Tibial nerve (tissue), 4 donors: ENCODE results near the gene GBE1. TPM values are rescaled to one million over a fixed set of nuclear protein-coding genes. Genes with fewer than 3 reads are reported as not detected.
"Not testable (repeated sequence)": the region's sequence is repeated elsewhere in the genome, so short reads cannot be mapped to it uniquely, and the experiment has no call there.

Source experiments
- DNase-seq, 2 donors: peaks; one replicate each; pipeline ENCODE4 v3.0.0-alpha.2; 2019; ENCODE audit warnings: low spot score in 2 of 2
- H3K27ac ChIP-seq, 4 donors: fragments of 200-600 bp; sonication (generic) in 3 of 4; one replicate each; pipeline ENCODE4 v1.5.1; 2017 to 2019; ENCODE audit warnings: mild to moderate bottlenecking in 1 of 4
- H3K27me3 ChIP-seq, 2 donors: fragments of 200-600 bp; sonication (generic) in 1 of 2; one replicate each; pipeline versions ENCODE4 v1.5.1 to v1.6.0; 2017 to 2019
- H3K36me3 ChIP-seq, 3 donors: fragments of 200-600 bp; sonication (generic); one replicate each; pipeline ENCODE4 v1.5.1; 2018 to 2019
- H3K4me1 ChIP-seq, 4 donors: fragments of 200-600 bp; sonication (generic) in 3 of 4; one replicate each; pipeline ENCODE4 v1.5.1; 2017 to 2019
- H3K4me3 ChIP-seq, 4 donors: fragments of 200-600 bp; sonication (generic) in 3 of 4; one replicate each; pipeline ENCODE4 v1.5.1; 2017 to 2019; ENCODE audit warnings: mild to moderate bottlenecking in 1 of 4, moderate library complexity in 1 of 4
- H3K9me3 ChIP-seq, 4 donors: fragments of 200-600 bp; sonication (generic) in 3 of 4; one replicate each; pipeline ENCODE4 v1.5.1; 2017 to 2019
- CTCF ChIP-seq, 5 experiments: fragments of 200-600 bp in 3 of 5; fragments of 450-650 bp in 2 of 5; sonication (generic) in 3 of 5; IDR thresholded peaks; one replicate each; pipeline ENCODE4 v1.5.1; 2016 to 2019; ENCODE audit warnings: antibody characterized with exemption in 5 of 5, mild to moderate bottlenecking in 3 of 5, moderate library complexity in 2 of 5
- EP300 ChIP-seq, 2 donors: sonication (generic); formaldehyde crosslinking; IDR thresholded peaks; one replicate each; pipeline ENCODE4 v1.6.1; 2017; ENCODE audit warnings: antibody characterized with exemption in 2 of 2, mild to moderate bottlenecking in 1 of 2
- POLR2A ChIP-seq, 2 donors: fragments of 450-650 bp; IDR thresholded peaks; one replicate each; pipeline ENCODE4 v1.6.1; 2017; ENCODE audit warnings: antibody characterized with exemption in 2 of 2, mild to moderate bottlenecking in 2 of 2, moderate library complexity in 2 of 2
- WGBS, 2 donors: methylation state at CpG; one replicate each; pipeline ENCODE4 v1.1.5; 2018; 5-methylcytosine and 5-hydroxymethylcytosine counted together
- total RNA-seq, 4 donors: library from RNA; depleted of rRNA; stranded (reverse); fragments of >200 nt; gene quantifications; one replicate each; pipeline ENCODE4 v1.1.0, GENCODE V29; 2016

GBE1 gene
- total RNA-seq, 4 donors from 2014 or later: 25.8 to 34.5 (median 31.3) TPM

- 63 to 68% methylated on average over 2 of the region's 2 CpGs for WGBS, 2 donors
- no peak overlapping the region for H3K27ac ChIP-seq
- H3K36me3 ChIP-seq: no peaks in the 10 kb centered on the region
- no peaks in the 10 kb centered on the region for H3K27me3 ChIP-seq
- TF ChIP-seq EP300 (IDR thresholded peaks at IDR 0.05): no peak
- TF ChIP-seq POLR2A (IDR thresholded peaks at IDR 0.05): no peak
- no peak for TF ChIP-seq CTCF (IDR thresholded peaks at IDR 0.05)
- H3K9me3 ChIP-seq: no peaks in the 10 kb centered on the region
- no peaks in the 10 kb centered on the region for H3K4me1 ChIP-seq
- H3K4me3 ChIP-seq: no peak overlapping the region
- DNase-seq: no peak
These were observed 15.2 kb upstream of the GBE1 start for GRCh38 chr3:81776643-81777042.

GRCh38 chr3:81770710-81771109 is 9.3 kb upstream of the GBE1 start:
- H3K9me3 ChIP-seq: no peaks in the 10 kb centered on the region
- WGBS, 2 donors: 89 to 97% methylated on average over 3 of the region's 3 CpGs
- H3K36me3 ChIP-seq: no peaks in the 10 kb centered on the region
- no peaks in the 10 kb centered on the region for H3K27me3 ChIP-seq
- H3K4me1 ChIP-seq: no peaks in the 10 kb centered on the region
- H3K27ac ChIP-seq: no peak overlapping the region
- no peak for DNase-seq
- no peak overlapping the region for H3K4me3 ChIP-seq
- TF ChIP-seq CTCF (IDR thresholded peaks at IDR 0.05) (no peak), EP300 (IDR thresholded peaks at IDR 0.05) (no peak), POLR2A (IDR thresholded peaks at IDR 0.05) (no peak)

GRCh38 chr3:81769299-81769698 is 7.9 kb upstream of the GBE1 start:
- Histone ChIP-seq H3K36me3 (no peaks in the 10 kb centered on the region), H3K27ac (no peak overlapping the region), H3K4me3 (no peak overlapping the region), H3K27me3 (no peaks in the 10 kb centered on the region), H3K4me1 (no peaks in the 10 kb centered on the region), H3K9me3 (no peaks in the 10 kb centered on the region)
- DNase-seq: no peak
- WGBS, 2 donors: 43 to 44% methylated on average over 2 of the region's 2 CpGs
- TF ChIP-seq EP300 (IDR thresholded peaks at IDR 0.05) (no peak), CTCF (IDR thresholded peaks at IDR 0.05) (no peak), POLR2A (IDR thresholded peaks at IDR 0.05) (no peak)

GRCh38 chr3:81767250-81767859 is 5.9 kb upstream of the GBE1 start:
- not testable (repeated sequence) for H3K4me1 ChIP-seq, H3K9me3 ChIP-seq, DNase-seq, H3K27me3 ChIP-seq, H3K27ac ChIP-seq, H3K36me3 ChIP-seq, H3K4me3 ChIP-seq
- WGBS, 2 donors: 96 to 98% methylated on average over 37 to 43 of the region's 47 CpGs

GRCh38 chr3:81765400-81765799 is 4.0 kb upstream of the GBE1 start:
- H3K27ac ChIP-seq: no peak overlapping the region
- no peak for DNase-seq
- H3K27me3 ChIP-seq: no peaks in the 10 kb centered on the region
- no peak overlapping the region for H3K4me3 ChIP-seq
- peaks cover 0 to 12% (median 5%) of the 10 kb centered on the region in 4 donors for H3K4me1 ChIP-seq
- 65 to 71% methylated on average over 2 of the region's 2 CpGs for WGBS, 2 donors
- TF ChIP-seq POLR2A (IDR thresholded peaks at IDR 0.05): no peak
- no peak for TF ChIP-seq CTCF (IDR thresholded peaks at IDR 0.05)
- TF ChIP-seq EP300 (IDR thresholded peaks at IDR 0.05): no peak
- no peaks in the 10 kb centered on the region for H3K9me3 ChIP-seq
- no peaks in the 10 kb centered on the region for H3K36me3 ChIP-seq

GRCh38 chr3:81764665-81765064 is 3.2 kb upstream of the GBE1 start:
- no peaks in the 10 kb centered on the region for H3K36me3 ChIP-seq
- H3K27ac ChIP-seq: no peak overlapping the region
- DNase-seq: no peak

More at GRCh38 chr3:81764665-81765064, 3.2 kb upstream of the GBE1 start:
- Histone ChIP-seq H3K4me1 (peaks cover 0 to 20% (median 5%) of the 10 kb centered on the region in 4 donors), H3K9me3 (no peaks in the 10 kb centered on the region), H3K4me3 (no peak overlapping the region), H3K27me3 (no peaks in the 10 kb centered on the region)
- no peak for TF ChIP-seq CTCF (IDR thresholded peaks at IDR 0.05)
- no peak for TF ChIP-seq EP300 (IDR thresholded peaks at IDR 0.05)
- TF ChIP-seq POLR2A (IDR thresholded peaks at IDR 0.05): no peak
